Measurements from ENCODE around the gene ADAM33. TPM values are rescaled to one million over a fixed set of nuclear protein-coding genes. Genes with fewer than 3 reads are reported as not detected.

Gene ADAM33
- total RNA-seq, 1 donor, result 11.2 TPM

DNA sequence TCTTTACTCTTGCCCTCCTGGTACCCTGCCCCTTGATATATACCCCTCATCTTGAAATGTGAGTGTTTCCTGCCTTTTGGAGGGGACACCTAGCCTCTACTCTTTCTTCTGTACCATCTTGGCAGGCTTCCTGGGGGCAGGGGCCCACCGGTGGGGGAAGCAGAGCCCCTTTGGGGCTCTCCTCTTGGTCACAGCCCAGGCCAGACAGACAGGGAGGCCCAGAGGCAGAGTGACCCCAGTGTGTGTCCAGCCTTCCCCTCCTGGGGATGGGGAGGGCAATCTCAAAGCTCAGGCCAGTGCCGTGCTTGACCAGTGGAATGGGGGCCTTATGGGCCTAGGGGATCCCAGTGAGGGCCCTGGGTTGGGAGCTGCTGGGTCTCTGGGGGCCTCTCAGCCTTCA, 3.6 kb downstream of the ADAM33 start:
- Histone ChIP-seq H3K4me2 (ENCODE audit: insufficient read depth, low read length) (no peak overlapping the region), H3K9me3 (ENCODE audit: low read depth, low read length) (no peaks in the 10 kb centered on the region), H3K27ac (ENCODE audit: low read depth, low read length) (no peak overlapping the region), H3K4me3 (ENCODE audit: insufficient read depth, low read length) (no peak overlapping the region), H3K27me3 (ENCODE audit: insufficient read depth, low read length) (peaks cover 22% of the 10 kb centered on the region), H4K20me1 (ENCODE audit: insufficient read depth, low read length) (no peaks in the 10 kb centered on the region), H3K79me2 (ENCODE audit: insufficient read depth, low read length) (no peaks in the 10 kb centered on the region), H3K4me1 (ENCODE audit: insufficient read depth, low read length) (peaks cover 10% of the 10 kb centered on the region), H2AFZ (ENCODE audit: low read length) (no peak overlapping the region), H3K36me3 (ENCODE audit: insufficient read depth, low read length) (no peaks in the 10 kb centered on the region)
- DNase-seq (ENCODE audit: insufficient read length, low spot score, missing footprints), result no peak
- TF ChIP-seq, protein P1, sequence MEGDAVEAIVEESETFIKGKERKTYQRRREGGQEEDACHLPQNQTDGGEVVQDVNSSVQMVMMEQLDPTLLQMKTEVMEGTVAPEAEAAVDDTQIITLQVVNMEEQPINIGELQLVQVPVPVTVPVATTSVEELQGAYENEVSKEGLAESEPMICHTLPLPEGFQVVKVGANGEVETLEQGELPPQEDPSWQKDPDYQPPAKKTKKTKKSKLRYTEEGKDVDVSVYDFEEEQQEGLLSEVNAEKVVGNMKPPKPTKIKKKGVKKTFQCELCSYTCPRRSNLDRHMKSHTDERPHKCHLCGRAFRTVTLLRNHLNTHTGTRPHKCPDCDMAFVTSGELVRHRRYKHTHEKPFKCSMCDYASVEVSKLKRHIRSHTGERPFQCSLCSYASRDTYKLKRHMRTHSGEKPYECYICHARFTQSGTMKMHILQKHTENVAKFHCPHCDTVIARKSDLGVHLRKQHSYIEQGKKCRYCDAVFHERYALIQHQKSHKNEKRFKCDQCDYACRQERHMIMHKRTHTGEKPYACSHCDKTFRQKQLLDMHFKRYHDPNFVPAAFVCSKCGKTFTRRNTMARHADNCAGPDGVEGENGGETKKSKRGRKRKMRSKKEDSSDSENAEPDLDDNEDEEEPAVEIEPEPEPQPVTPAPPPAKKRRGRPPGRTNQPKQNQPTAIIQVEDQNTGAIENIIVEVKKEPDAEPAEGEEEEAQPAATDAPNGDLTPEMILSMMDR (IDR thresholded peaks at IDR 0.05; ENCODE audit: extremely low read depth, low read depth, low read length), result no peak

- DNase-seq (ENCODE audit: insufficient read length, low spot score, missing footprints), result no peak
- H3K27me3 ChIP-seq (ENCODE audit: insufficient read depth, low read length), result peaks cover 25% of the 10 kb centered on the region
- H3K79me2 ChIP-seq (ENCODE audit: insufficient read depth, low read length), result no peaks in the 10 kb centered on the region
Measured at GRCh38 chr20:3677733-3678132, 4.1 kb downstream of the ADAM33 start.

DNA sequence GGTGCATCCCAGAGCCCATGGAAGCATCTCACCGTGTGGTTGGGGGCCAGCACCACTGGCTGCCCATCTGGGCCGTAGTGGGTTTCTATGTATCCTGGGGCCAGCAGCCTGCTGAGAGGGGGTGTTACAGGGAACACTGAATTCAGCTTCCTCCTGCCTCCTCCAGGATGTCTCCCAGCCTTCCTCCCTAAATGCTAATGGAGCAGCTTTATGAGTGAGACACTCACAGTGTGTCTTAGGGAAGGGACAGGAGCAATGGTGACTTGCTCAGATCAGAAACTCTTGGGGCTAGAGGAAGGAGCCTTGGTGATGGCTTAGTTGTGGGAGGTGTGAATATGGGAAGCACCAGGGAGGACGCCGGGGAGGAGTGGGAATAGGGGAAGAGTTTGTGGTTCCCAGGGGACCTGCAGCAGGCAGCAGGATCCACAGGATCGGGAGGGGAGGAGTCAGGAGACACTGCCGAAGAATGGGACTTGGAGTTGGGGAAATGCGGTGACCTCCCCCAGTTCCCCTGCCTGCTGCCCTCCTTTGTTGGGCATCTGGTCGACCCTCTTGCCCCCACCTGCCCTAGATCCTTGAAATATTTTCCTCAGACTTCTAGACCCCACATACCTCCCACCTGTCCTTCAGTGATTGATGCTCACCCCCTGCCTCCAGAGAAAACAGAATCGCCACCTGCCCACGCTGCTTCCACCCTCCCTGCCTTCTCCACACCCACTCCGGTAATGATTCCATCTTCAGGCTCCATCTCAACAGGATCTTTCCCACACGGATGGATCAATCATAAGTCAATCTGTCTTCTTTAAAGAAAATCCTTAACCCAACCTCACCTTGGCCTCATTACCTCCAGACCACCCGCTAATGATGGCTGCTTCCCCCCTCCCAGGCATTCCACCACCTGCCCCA, 6.6 kb downstream of the ADAM33 start:
- peak; percentile 75 for DNase-seq (ENCODE audit: insufficient read length, low spot score, missing footprints)
- H3K9me3 ChIP-seq (ENCODE audit: low read depth, low read length), result no peaks in the 10 kb centered on the region
- no peak overlapping the region for H2AFZ ChIP-seq (ENCODE audit: low read length)
- no peak overlapping the region for H3K4me2 ChIP-seq (ENCODE audit: insufficient read depth, low read length)
- no peak overlapping the region for H3K4me3 ChIP-seq (ENCODE audit: insufficient read depth, low read length)
- no peaks in the 10 kb centered on the region for H4K20me1 ChIP-seq (ENCODE audit: insufficient read depth, low read length)
- H3K4me1 ChIP-seq (ENCODE audit: insufficient read depth, low read length), result peaks cover 2% of the 10 kb centered on the region
- no peak overlapping the region for H3K27ac ChIP-seq (ENCODE audit: low read depth, low read length)
- no peaks in the 10 kb centered on the region for H3K79me2 ChIP-seq (ENCODE audit: insufficient read depth, low read length)
- no peaks in the 10 kb centered on the region for H3K36me3 ChIP-seq (ENCODE audit: insufficient read depth, low read length)
- H3K27me3 ChIP-seq (ENCODE audit: insufficient read depth, low read length), result peaks cover 23% of the 10 kb centered on the region
- TF ChIP-seq, protein P1 (IDR thresholded peaks at IDR 0.05; ENCODE audit: extremely low read depth, low read depth, low read length), result no peak

More at GRCh38 chr20:3677733-3678132, 4.1 kb downstream of the ADAM33 start:
- no peaks in the 10 kb centered on the region for H4K20me1 ChIP-seq (ENCODE audit: insufficient read depth, low read length)
- no peaks in the 10 kb centered on the region for H3K9me3 ChIP-seq (ENCODE audit: low read depth, low read length)
- no peaks in the 10 kb centered on the region for H3K36me3 ChIP-seq (ENCODE audit: insufficient read depth, low read length)
- TF ChIP-seq, protein P1 (IDR thresholded peaks at IDR 0.05; ENCODE audit: extremely low read depth, low read depth, low read length), result no peak
- no peak overlapping the region for H3K27ac ChIP-seq (ENCODE audit: low read depth, low read length)
- H3K4me2 ChIP-seq (ENCODE audit: insufficient read depth, low read length), result no peak overlapping the region
- peaks cover 10% of the 10 kb centered on the region for H3K4me1 ChIP-seq (ENCODE audit: insufficient read depth, low read length)
- no peak overlapping the region for H3K4me3 ChIP-seq (ENCODE audit: insufficient read depth, low read length)
- H2AFZ ChIP-seq (ENCODE audit: low read length), result no peak overlapping the region

- H3K4me1 ChIP-seq (ENCODE audit: insufficient read depth, low read length), result no peaks in the 10 kb centered on the region
- H3K4me3 ChIP-seq (ENCODE audit: insufficient read depth, low read length), result no peak overlapping the region
- DNase-seq (ENCODE audit: insufficient read length, low spot score, missing footprints), result peak; percentile 56
- H3K27ac ChIP-seq (ENCODE audit: low read depth, low read length), result no peak overlapping the region
- no peaks in the 10 kb centered on the region for H4K20me1 ChIP-seq (ENCODE audit: insufficient read depth, low read length)
- peaks cover 23% of the 10 kb centered on the region for H3K27me3 ChIP-seq (ENCODE audit: insufficient read depth, low read length)
- H3K79me2 ChIP-seq (ENCODE audit: insufficient read depth, low read length), result no peaks in the 10 kb centered on the region
- H2AFZ ChIP-seq (ENCODE audit: low read length), result no peak overlapping the region
- H3K36me3 ChIP-seq (ENCODE audit: insufficient read depth, low read length), result no peaks in the 10 kb centered on the region
- no peak overlapping the region for H3K4me2 ChIP-seq (ENCODE audit: insufficient read depth, low read length)
- TF ChIP-seq, protein P1 (IDR thresholded peaks at IDR 0.05; ENCODE audit: extremely low read depth, low read depth, low read length), result no peak
- no peaks in the 10 kb centered on the region for H3K9me3 ChIP-seq (ENCODE audit: low read depth, low read length)
Measured at GRCh38 chr20:3674447-3674846, 7.4 kb downstream of the ADAM33 start.
